ENCODE results near the gene ART3. TPM values are rescaled to one million over a fixed set of nuclear protein-coding genes. Genes with fewer than 3 reads are reported as not detected.

ART3 gene
- polyA plus RNA-seq, 1 of the 3 experiments (the other 2 are of a cell fraction) = not detected

DNA sequence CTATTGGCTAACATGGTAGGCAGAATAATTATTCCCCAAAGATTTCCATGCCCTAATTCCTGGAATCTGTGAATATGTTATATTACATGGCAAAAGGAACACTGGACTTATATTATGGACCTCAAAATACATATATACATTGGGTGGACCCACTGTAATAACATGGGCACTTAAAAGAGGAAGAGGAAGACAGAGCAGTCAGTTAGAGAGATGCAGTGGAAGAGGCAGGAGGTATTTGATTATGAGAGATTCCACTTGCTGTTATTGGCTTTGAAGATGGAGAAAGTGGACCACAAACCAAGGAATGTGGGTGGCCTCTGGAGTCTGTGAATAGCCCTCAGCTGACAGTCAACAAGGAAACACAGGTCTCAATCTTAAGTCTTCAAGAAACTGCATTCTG is 14.0 kb upstream of the ART3 start:
- no peak overlapping the region for H3K4me3 ChIP-seq (ENCODE audit: low read depth in 2 of 2, low read length in 1 of 2)
- DNase-seq = no peak
- TF ChIP-seq RAD21 (IDR thresholded peaks at IDR 0.05; ENCODE audit: low read length) (no peak), NFIC (IDR thresholded peaks at IDR 0.05; ENCODE audit: borderline replicate concordance) (no peak), YY1 (IDR thresholded peaks at IDR 0.05; ENCODE audit: low read depth) (no peak), TCF12 (IDR thresholded peaks at IDR 0.05) (no peak), NRF1 (IDR thresholded peaks at IDR 0.05; ENCODE audit: low read depth, low read length) (no peak), ELF1 (IDR thresholded peaks at IDR 0.05) (no peak), MEF2A (IDR thresholded peaks at IDR 0.05; ENCODE audit: borderline replicate concordance, low read depth) (no peak), EZH2phosphoT487 (IDR thresholded peaks at IDR 0.05; ENCODE audit: borderline replicate concordance, low read depth) (no peak), FOXJ3 (CRISPR knock-in tag; IDR thresholded peaks at IDR 0.05) (no peak), MXI1 (IDR thresholded peaks at IDR 0.05; ENCODE audit: low read depth, low read length) (no peak), FOXM1 (IDR thresholded peaks at IDR 0.05; ENCODE audit: low read depth) (no peak), SMC3 (IDR thresholded peaks at IDR 0.05; ENCODE audit: low read depth, low read length) (no peak), CHD2 (IDR thresholded peaks at IDR 0.05; ENCODE audit: low read length, partially characterized antibody) (no peak), TEAD4 (IDR thresholded peaks at IDR 0.05; ENCODE audit: borderline replicate concordance, insufficient read depth) (no peak), RFX5 (IDR thresholded peaks at IDR 0.05; ENCODE audit: low read length) (no peak)
- TF ChIP-seq, protein P1, sequence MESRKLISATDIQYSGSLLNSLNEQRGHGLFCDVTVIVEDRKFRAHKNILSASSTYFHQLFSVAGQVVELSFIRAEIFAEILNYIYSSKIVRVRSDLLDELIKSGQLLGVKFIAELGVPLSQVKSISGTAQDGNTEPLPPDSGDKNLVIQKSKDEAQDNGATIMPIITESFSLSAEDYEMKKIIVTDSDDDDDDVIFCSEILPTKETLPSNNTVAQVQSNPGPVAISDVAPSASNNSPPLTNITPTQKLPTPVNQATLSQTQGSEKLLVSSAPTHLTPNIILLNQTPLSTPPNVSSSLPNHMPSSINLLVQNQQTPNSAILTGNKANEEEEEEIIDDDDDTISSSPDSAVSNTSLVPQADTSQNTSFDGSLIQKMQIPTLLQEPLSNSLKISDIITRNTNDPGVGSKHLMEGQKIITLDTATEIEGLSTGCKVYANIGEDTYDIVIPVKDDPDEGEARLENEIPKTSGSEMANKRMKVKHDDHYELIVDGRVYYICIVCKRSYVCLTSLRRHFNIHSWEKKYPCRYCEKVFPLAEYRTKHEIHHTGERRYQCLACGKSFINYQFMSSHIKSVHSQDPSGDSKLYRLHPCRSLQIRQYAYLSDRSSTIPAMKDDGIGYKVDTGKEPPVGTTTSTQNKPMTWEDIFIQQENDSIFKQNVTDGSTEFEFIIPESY (IDR thresholded peaks at IDR 0.05; ENCODE audit: borderline replicate concordance, low read depth) = no peak
- TF ChIP-seq, protein P2, sequence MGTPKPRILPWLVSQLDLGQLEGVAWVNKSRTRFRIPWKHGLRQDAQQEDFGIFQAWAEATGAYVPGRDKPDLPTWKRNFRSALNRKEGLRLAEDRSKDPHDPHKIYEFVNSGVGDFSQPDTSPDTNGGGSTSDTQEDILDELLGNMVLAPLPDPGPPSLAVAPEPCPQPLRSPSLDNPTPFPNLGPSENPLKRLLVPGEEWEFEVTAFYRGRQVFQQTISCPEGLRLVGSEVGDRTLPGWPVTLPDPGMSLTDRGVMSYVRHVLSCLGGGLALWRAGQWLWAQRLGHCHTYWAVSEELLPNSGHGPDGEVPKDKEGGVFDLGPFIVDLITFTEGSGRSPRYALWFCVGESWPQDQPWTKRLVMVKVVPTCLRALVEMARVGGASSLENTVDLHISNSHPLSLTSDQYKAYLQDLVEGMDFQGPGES (IDR thresholded peaks at IDR 0.05; ENCODE audit: low read depth, low read length) = no peak
- TF ChIP-seq, protein P3, sequence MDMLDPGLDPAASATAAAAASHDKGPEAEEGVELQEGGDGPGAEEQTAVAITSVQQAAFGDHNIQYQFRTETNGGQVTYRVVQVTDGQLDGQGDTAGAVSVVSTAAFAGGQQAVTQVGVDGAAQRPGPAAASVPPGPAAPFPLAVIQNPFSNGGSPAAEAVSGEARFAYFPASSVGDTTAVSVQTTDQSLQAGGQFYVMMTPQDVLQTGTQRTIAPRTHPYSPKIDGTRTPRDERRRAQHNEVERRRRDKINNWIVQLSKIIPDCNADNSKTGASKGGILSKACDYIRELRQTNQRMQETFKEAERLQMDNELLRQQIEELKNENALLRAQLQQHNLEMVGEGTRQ (IDR thresholded peaks at IDR 0.05; ENCODE audit: borderline replicate concordance, low read depth, low read length) = no peak
- TF ChIP-seq, protein P4, sequence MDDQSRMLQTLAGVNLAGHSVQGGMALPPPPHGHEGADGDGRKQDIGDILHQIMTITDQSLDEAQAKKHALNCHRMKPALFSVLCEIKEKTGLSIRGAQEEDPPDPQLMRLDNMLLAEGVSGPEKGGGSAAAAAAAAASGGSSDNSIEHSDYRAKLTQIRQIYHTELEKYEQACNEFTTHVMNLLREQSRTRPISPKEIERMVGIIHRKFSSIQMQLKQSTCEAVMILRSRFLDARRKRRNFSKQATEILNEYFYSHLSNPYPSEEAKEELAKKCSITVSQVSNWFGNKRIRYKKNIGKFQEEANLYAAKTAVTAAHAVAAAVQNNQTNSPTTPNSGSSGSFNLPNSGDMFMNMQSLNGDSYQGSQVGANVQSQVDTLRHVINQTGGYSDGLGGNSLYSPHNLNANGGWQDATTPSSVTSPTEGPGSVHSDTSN (IDR thresholded peaks at IDR 0.05) = no peak
- TF ChIP-seq, protein P5, sequence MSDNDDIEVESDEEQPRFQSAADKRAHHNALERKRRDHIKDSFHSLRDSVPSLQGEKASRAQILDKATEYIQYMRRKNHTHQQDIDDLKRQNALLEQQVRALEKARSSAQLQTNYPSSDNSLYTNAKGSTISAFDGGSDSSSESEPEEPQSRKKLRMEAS (IDR thresholded peaks at IDR 0.05; ENCODE audit: low read depth) = no peak
- H3K9me3 ChIP-seq = no peaks in the 10 kb centered on the region
- H3K9me2 ChIP-seq = no peaks in the 10 kb centered on the region
- ChIA-PET CTCF (interaction anchor here (0.8 kb wide), 1 partner anchor 65 kb away, joined by 5 read pairs; no protein-coding TSS in a partner anchor), POLR2A (no interaction called here)
- H3F3A ChIP-seq (replicated peaks; ENCODE audit: insufficient read depth) = no peaks in the 10 kb centered on the region
- no peak overlapping the region for H3K27ac ChIP-seq (ENCODE audit: low read depth in 2 of 2, low read length in 1 of 2)
- no peak overlapping the region for H3K4me2 ChIP-seq
- H3K27me3 ChIP-seq (ENCODE audit: insufficient read depth) = no peaks in the 10 kb centered on the region
- no peaks in the 10 kb centered on the region for H3K79me2 ChIP-seq (ENCODE audit: insufficient read depth)
- H3K4me1 ChIP-seq (ENCODE audit: control insufficient read depth in 1 of 2, insufficient read depth in 2 of 2, low read depth in 1 of 2, low read length in 1 of 2) = no peaks in the 10 kb centered on the region
- H3K36me3 ChIP-seq (replicated peaks in 1 of 2; ENCODE audit: control insufficient read depth in 1 of 2, insufficient read depth in 2 of 2, low read length in 1 of 2) = no peaks in the 10 kb centered on the region
- no peaks in the 10 kb centered on the region for H4K20me1 ChIP-seq (ENCODE audit: insufficient read depth)
- H3K9ac ChIP-seq = no peak overlapping the region
- no peak overlapping the region for H2AFZ ChIP-seq (ENCODE audit: low read depth)

Measured in SK-N-SH (cell line).